ENCODE measurements around the gene SGIP1. TPM values are rescaled to one million over a fixed set of nuclear protein-coding genes. Genes with fewer than 3 reads are reported as not detected.

SGIP1 gene
- polyA plus RNA-seq, 4 donors: 10.3 to 17.9 (median 14.8) TPM

GRCh38 chr1:66521721-66522365 is 12.1 kb upstream of the SGIP1 start:
- DNase-seq (ENCODE audit: low read depth in 4 of 4, low spot score in 3 of 4): no peak

- DNase-seq (ENCODE audit: low read depth in 4 of 4, low spot score in 3 of 4): no peak
These were observed 10.4 kb upstream of the SGIP1 start for GRCh38 chr1:66523562-66523961.

DNA sequence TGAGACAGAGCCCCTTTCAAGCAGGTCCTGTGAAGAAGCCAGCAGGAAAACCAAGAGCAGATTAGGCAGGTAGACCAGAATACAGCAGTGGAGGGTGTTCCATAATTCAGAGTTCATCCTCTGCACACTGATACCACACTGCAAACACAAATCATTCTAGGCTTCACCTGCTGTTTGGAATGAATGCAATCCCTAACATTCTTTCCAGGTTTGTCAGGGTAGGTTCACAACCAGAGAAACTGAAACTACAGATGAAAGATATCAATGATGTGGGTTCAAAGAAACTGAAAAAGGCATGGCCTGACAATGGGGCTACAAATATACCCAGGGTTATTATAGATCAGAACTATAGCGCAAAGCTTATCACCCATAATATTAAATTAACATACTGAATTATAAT is 8.9 kb upstream of the SGIP1 start:
- no peak for DNase-seq (ENCODE audit: low read depth in 4 of 4, low spot score in 3 of 4)

- DNase-seq (ENCODE audit: low read depth in 4 of 4, low spot score in 3 of 4): no peak
These were observed 7.9 kb upstream of the SGIP1 start for GRCh38 chr1:66526036-66526435.

DNA sequence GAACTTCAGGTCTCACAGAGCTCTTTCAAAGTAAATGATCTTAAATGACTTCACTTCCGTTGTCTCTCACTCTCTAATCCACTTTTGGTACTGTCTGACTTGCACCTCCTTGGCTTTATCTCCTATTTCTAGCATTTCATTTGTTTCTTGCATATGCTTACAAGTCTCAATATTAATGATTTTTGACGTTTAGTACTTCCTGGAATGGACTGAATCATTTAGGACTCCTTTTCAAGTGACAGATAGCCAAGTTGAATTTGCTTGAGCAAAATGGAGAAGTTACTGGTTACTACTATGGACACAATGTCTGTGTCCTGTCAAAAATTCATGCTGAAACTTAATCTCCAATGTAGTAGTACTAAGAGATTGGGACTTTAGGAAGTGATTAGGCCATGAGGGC is 7.0 kb upstream of the SGIP1 start:
- DNase-seq (ENCODE audit: low read depth in 4 of 4, low spot score in 3 of 4): no peak

DNA sequence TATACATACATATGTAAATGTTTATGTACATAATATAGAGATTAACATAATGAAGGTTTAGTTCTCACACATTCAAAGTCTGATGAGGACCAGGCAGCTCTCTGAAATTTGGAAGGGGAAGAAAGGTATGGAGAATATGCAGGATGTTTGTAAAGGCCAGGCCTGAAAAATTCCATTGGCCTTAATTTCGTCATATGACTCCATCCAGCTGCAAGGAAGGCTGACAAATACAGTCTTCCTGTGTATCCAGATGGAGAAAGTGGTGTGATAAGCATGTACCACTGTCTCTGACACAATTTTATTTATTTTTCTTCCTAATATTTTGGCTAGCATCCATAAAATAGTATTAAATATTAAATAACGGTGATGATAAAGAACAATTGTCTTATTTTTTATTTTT is 6.3 kb upstream of the SGIP1 start:
- DNase-seq (ENCODE audit: low read depth in 4 of 4, low spot score in 3 of 4): no peak

GRCh38 chr1:66528580-66528979 is 5.4 kb upstream of the SGIP1 start:
- DNase-seq (ENCODE audit: low read depth in 4 of 4, low spot score in 3 of 4): no peak

GRCh38 chr1:66532214-66532613 is 1.7 kb upstream of the SGIP1 start:
- no peak for DNase-seq (ENCODE audit: low read depth in 4 of 4, low spot score in 3 of 4)

DNA sequence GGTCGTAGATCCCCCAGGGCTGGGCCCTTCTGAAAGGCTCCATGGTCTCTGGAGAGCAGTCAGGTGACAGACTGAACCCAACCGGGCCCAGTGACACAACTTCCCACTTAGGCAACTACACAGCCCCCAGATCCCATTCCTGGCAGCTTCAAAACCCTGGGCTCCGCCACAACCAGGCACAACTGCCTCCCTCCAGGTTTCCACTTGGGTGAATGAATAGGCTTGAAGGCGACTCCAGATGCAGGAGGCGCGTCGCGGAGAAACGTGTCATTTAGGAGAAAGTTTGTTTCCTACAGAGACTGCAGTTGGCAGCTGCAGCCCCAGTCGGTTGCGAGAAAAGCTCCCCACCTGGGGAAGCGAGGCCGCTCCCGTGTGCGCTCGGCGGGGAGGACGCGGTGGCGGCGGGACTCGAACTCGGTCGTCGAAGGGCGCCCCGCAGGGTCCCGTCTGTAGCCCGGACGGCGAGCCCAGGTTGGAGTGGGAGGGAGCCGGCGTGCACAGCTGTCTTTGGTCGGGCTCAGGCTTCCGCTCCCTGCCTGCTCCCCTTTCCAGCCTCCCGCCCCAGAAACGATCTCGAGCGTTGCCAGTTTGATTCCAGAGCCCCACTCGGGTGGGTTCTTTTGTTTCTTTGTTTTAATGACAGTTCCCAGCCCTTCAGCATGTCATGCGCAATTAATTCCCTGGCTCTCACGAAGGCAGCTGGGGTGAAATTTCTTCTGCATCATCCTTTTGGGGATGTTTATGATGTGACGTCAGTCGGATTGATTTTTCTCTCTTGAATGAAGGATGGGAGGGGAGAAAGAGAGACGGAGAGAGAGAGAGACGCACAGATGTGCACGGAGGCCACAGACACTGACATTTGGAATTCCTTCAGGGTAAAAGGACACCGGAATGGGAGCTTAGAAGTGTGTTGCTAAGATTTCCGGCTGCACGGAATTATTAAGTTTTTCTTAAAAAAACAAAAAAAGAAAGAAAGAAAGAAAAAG is 862 bp upstream of the SGIP1 start:
- DNase-seq (ENCODE audit: low read depth in 4 of 4, low spot score in 3 of 4): peak in 2 of 4 donors; percentile 29 to 45

DNA sequence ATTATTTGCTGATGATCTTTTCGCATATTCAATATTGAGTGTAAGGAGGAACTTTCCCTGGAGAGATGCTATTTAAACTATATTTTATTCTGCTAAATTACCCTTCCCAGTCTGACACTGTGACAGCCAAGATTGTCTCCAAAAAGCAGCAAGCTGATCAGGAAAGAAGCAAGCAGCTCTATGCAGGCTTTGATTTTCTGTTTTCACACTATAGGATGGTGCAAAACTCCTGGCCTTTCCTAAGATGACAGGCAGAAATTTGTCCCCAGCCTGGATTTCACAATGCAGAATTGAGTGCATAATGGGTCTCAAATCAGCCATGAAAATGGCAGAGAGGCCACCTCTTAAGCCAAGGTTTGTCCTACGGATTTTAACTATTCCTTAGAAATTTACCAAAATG is 1.1 kb downstream of the SGIP1 start:
- no peak for DNase-seq (ENCODE audit: low read depth in 4 of 4, low spot score in 3 of 4)

DNA sequence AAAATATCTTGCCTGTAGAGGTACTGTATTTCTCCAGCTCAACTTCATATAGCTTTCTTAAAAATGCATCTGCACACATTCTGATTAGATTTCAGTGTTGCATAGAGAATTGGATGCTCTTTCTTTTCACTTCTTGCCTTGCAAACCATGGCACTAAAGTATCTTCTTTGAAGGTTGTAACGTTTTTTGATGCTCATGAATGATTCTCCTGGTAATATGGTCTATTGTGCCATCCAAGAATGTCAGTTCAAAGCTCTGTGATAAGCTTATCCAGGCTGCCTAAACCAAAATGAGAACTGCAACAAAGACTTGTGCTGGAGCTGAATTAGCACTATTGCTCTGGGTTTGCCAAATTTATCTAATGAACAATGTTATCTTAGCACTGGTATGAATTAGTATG is 1.9 kb downstream of the SGIP1 start:
- DNase-seq (ENCODE audit: low read depth in 4 of 4, low spot score in 3 of 4): no peak

DNA sequence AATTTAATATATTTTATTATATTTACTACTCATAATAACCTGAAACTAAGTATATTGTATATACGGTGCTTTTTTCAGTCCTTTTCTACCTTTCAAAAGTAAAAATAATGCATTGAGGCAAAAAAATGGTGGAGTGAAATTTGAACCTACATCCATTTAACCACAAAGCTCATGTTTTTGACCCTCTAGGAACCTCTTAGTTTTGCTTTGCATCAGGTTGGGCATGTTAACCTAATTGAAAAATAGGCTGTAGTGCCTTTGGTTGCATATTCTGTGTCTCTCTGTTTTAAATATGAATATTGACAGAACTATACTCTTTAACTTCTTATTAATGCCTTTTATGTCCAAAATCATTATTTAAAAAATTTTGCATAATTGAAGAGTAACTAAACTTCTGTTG is 3.8 kb downstream of the SGIP1 start:
- DNase-seq (ENCODE audit: low read depth in 4 of 4, low spot score in 3 of 4): no peak

GRCh38 chr1:66539491-66539890 is 5.5 kb downstream of the SGIP1 start:
- no peak for DNase-seq (ENCODE audit: low read depth in 4 of 4, low spot score in 3 of 4)

DNA sequence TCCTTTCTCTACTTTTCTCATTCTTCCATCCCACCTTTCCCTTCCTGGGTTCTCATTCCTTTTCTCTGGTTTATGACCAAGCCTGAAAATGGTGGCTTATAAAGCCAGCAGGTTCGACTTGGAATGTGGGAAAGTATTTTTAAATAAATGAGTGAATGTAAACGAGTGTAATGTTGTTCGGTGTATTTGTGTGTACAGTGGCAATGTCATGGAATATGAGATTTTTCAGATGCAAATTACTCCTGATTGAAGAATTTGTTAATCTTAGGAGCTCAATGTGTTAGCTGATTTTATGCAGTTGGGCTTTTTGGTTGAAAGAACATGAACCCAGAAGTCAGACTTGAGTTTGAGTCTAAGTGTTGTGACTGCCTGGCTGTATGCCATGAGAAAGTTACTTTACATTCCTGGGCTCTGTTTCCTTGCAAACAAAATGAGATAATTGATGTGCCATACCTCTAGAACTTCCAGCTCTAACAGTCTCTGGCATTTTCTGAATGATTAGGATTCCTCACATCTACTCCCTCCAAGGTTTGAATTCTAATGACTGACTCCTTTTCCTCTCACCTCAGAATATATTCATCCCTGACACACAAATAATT is 6.6 kb downstream of the SGIP1 start:
- DNase-seq (ENCODE audit: low read depth in 4 of 4, low spot score in 3 of 4): no peak

GRCh38 chr1:66542314-66542713 is 8.4 kb downstream of the SGIP1 start:
- DNase-seq (ENCODE audit: low read depth in 4 of 4, low spot score in 3 of 4): no peak

DNA sequence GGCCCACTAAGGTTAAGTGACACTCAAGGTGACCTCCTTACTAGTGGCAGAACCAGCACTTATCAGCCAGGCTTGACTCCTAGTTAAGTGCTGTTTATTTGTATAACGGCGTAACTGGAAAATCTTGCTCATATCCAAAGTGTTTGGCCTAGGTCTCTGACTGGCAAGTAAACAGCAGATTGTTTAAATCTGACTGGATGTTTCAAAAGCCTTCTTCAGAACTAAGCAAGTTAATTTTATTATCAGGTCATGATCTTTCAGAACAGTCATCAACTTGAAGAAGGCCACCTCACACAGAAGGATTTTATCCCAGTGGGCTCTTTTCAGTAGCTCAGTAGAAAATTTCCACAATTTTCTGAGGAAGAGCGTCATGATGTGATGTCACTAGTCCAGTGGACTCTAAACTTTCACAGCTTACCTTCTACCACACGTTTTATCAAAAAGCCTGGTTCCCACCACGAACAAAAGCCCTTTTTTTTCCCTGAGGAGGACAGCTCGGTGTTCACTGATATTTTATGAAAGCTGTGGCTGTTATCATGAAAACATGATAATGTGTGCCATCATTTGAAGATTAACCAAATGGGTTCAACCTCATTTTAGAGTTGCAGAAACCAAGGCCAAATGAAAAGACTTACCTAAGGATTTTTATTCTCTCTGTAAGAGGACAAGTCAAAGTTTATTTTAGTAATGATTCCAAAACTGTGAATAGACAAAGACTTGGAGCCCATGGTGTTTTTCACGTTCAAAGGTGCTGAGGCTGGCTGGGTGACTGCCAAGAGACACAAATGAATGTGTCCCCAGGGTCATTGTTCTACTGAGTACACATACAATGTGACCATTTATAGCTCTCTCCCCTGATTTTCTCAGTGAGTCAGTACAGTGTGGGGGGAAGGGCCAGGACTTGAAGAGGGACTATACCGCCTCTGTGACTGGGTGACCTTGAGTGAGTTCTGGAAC is 9.1 kb downstream of the SGIP1 start:
- no peak for DNase-seq (ENCODE audit: low read depth in 4 of 4, low spot score in 3 of 4)

- DNase-seq (ENCODE audit: low read depth in 4 of 4, low spot score in 3 of 4): no peak
These were observed 12.3 kb downstream of the SGIP1 start for GRCh38 chr1:66546047-66546810.

DNA sequence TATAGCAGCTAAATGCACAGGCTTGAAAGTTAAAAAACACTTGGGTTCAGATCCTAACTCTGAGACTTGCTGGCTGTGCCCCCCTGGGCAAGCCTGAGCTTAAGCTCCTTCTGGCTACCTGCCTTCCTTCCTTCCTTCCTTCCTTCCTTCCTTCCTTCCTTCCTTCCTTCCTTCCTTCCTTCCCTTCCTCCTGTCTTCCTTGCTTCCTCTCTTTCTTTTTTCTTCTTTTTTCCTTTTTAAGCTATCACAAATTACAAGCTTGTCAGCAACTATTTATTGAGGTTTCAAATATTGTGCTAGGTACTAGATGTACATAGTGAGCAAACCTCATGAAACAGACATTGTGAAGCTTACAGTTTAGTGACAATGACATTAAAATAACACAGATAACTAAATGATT is 15.1 kb downstream of the SGIP1 start:
- DNase-seq (ENCODE audit: low read depth in 4 of 4, low spot score in 3 of 4): no peak

DNA sequence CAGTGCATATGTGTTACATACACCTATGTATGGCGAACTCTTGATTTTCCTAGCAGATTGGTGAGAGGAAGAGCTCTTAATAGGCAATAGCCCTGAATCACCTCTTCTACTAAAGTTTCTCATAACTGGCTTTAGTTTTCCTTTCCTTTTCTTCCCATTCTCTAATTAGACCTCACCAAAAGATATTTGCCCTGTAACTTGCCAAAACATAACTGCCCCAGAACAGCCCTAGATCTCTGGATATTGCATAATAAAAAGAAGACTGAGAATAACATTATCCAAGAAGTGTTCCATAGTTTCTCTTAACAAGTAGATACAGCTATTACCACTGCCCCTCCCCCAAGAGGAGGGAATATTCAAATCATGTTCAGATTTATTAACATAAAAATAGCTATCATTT is 16.3 kb downstream of the SGIP1 start:
- no peak for DNase-seq (ENCODE audit: low read depth in 4 of 4, low spot score in 3 of 4)

DNA sequence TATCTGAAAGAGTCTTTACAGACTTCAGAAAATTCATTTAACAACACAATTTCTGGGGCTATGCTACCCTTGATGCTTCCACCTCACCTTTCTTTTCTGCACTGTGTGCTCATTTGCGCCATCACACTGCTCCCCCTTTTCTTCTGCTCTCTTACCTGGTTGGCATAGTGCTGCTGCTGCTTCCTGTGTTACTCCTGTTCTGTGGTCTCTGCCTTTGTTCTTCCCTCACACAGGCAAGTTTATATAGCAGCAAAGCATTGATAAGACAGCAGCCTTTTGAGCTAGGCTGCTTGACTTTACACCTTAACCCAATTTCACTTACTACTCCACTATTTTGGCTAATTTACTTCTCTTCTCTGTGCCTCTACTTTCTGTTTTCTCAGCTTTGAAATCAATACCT is 18.3 kb downstream of the SGIP1 start:
- DNase-seq (ENCODE audit: low read depth in 4 of 4, low spot score in 3 of 4): no peak

Data from left renal pelvis (tissue), 4 donors.